DOHH2 (cell line): ENCODE data around the gene YPEL5.
A peak's percentile ranks its signal among the peaks of the same experiment; 100 is the strongest.
"Not testable (repeated sequence)": the region's sequence is repeated elsewhere in the genome, so short reads cannot be mapped to it uniquely, and the experiment has no call there.

ENCODE experiments used
- H3F3A ChIP-seq: fragments of 200-600 bp; sonication (generic), shearing (Covaris generic); 2 replicates; pipeline ENCODE4 v1.6.0; 2016; ENCODE audit warnings: antibody characterized with exemption, mild to moderate bottlenecking; ENCODE audit not compliant: control insufficient read depth, insufficient read depth
- H3K27ac ChIP-seq: fragments of 200-600 bp; sonication (generic); 2 replicates; pipeline ENCODE4 v1.5.1; 2014; ENCODE audit warnings: low read depth, mild to moderate bottlenecking, low read length, moderate library complexity
- H3K27me3 ChIP-seq: fragments of 200-600 bp; sonication (generic); 2 replicates; pipeline ENCODE4 v1.6.1; 2014; ENCODE audit warnings: mild to moderate bottlenecking, low read length, mixed read lengths; ENCODE audit not compliant: control insufficient read depth
- H3K36me3 ChIP-seq: fragments of 200-600 bp; sonication (generic); 2 replicates; pipeline ENCODE4 v1.6.1; 2014; ENCODE audit warnings: mild to moderate bottlenecking, low read length, moderate library complexity, mixed read lengths; ENCODE audit not compliant: control insufficient read depth
- H3K4me1 ChIP-seq: fragments of 200-600 bp; sonication (generic); 2 replicates; pipeline ENCODE4 v1.6.1; 2014; ENCODE audit warnings: mild to moderate bottlenecking, low read length, mixed read lengths; ENCODE audit not compliant: control insufficient read depth
- H3K4me2 ChIP-seq: fragments of 200-600 bp; sonication (generic); 2 replicates; pipeline ENCODE4 v1.6.0; 2014; ENCODE audit warnings: mild to moderate bottlenecking, low read length, moderate library complexity
- H3K4me3 ChIP-seq: fragments of 200-600 bp; sonication (generic); 2 replicates; pipeline ENCODE4 v1.5.1; 2014; ENCODE audit warnings: mild to moderate bottlenecking, low read length, mixed read lengths
- H3K79me2 ChIP-seq: fragments of 200-600 bp; sonication (generic); 2 replicates; pipeline ENCODE4 v1.6.1; 2014; ENCODE audit warnings: mild to moderate bottlenecking, low read length, mixed read lengths; ENCODE audit not compliant: control insufficient read depth
- H3K9me2 ChIP-seq: fragments of 200-600 bp; sonication (generic); replicated peaks from 2 replicates; pipeline ENCODE4 v1.6.1; 2014; ENCODE audit warnings: mild to moderate bottlenecking, low read length, mixed read lengths; ENCODE audit not compliant: control insufficient read depth
- H3K9me3 ChIP-seq: fragments of 200-600 bp; sonication (generic); 2 replicates; pipeline ENCODE4 v1.6.1; 2014; ENCODE audit warnings: antibody characterized with exemption, low read length, mixed read lengths; ENCODE audit not compliant: control insufficient read depth, insufficient read depth
- H4K20me1 ChIP-seq: fragments of 200-600 bp; sonication (generic); 2 replicates; pipeline ENCODE4 v1.6.0; 2014; ENCODE audit warnings: low read depth, mild to moderate bottlenecking, antibody characterized with exemption, low read length, moderate library complexity; ENCODE audit not compliant: control insufficient read depth, insufficient read depth
- EZH2phosphoT487 ChIP-seq: fragments of 200-600 bp; sonication (generic); IDR thresholded peaks from 2 replicates; pipeline ENCODE4 v1.6.1; 2017; ENCODE audit warnings: borderline replicate concordance, mild to moderate bottlenecking, antibody characterized with exemption, low read length, moderate library complexity, mixed read lengths
- TF ChIP-seq, protein P1 (sequence below): fragments of 200-600 bp; sonication (generic); IDR thresholded peaks from one replicate; pipeline ENCODE4 v1.5.1; 2014; ENCODE audit warnings: antibody characterized with exemption, mild to moderate bottlenecking, low read depth, low read length; ENCODE audit not compliant: poor library complexity, severe bottlenecking

YPEL5 gene

GRCh38 chr2:30146337-30147195 lies at the start of gene YPEL5:
Gene YPEL5, plus strand, starts transcription at chr2:30147007. Its CDS starts 9,645 bp downstream, at chr2:30156652.
- H3K4me3 ChIP-seq, result peak within 1 kb of the TSS; percentile 85
- no peaks in the 10 kb centered on the region for H4K20me1 ChIP-seq
- H3K79me2 ChIP-seq, result peaks cover 11% of the 10 kb centered on the region
- peak within 1 kb of the TSS; percentile 76 for H3K27ac ChIP-seq
- H3F3A ChIP-seq, result peaks cover 16% of the 10 kb centered on the region
- no peaks in the 10 kb centered on the region for H3K9me3 ChIP-seq
- H3K4me2 ChIP-seq, result peak within 1 kb of the TSS; percentile 86
- peaks cover 43% of the 10 kb centered on the region for H3K4me1 ChIP-seq
- no peak for TF ChIP-seq EZH2phosphoT487
- TF ChIP-seq, protein P1, sequence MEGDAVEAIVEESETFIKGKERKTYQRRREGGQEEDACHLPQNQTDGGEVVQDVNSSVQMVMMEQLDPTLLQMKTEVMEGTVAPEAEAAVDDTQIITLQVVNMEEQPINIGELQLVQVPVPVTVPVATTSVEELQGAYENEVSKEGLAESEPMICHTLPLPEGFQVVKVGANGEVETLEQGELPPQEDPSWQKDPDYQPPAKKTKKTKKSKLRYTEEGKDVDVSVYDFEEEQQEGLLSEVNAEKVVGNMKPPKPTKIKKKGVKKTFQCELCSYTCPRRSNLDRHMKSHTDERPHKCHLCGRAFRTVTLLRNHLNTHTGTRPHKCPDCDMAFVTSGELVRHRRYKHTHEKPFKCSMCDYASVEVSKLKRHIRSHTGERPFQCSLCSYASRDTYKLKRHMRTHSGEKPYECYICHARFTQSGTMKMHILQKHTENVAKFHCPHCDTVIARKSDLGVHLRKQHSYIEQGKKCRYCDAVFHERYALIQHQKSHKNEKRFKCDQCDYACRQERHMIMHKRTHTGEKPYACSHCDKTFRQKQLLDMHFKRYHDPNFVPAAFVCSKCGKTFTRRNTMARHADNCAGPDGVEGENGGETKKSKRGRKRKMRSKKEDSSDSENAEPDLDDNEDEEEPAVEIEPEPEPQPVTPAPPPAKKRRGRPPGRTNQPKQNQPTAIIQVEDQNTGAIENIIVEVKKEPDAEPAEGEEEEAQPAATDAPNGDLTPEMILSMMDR, result no peak
- no peaks in the 10 kb centered on the region for H3K9me2 ChIP-seq
- H3K36me3 ChIP-seq, result peaks cover 10% of the 10 kb centered on the region
- H3K27me3 ChIP-seq, result no peaks in the 10 kb centered on the region

DNA sequence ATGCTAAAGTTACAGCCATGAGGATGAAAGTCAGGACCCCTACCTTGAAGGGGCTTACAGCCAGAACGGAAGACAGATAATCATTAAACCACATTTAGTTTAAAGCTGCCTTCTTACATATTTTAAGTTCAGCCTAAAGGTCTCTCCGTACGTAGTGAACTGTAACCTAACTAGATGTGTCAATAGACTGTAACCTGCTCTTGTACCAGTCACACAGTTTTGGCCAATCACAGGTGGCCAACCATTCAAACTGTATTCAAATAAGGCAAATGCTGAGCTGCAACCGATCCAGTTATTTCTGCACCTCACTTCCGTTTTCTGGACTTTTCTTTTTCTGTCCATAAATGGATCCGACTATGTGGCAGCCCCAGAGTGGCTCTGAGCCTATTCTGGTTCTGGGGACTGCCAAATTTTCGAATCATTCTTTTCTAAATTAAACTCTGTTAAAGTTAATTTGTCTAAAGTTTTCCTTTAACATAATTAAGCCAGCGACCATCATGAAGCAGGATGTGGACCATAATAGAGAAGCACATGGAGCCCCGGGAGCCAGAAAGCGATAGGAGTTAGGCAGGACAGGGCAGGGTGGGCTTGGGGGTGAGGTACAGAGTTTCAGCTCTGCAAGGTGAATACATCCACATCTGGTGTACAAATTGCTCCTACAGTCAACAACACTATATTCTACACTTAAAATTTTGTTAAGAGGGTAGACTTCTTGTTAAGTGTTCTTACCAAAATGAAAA lies 48.4 kb upstream of the YPEL5 start:
- no peaks in the 10 kb centered on the region for H3F3A ChIP-seq
- no peaks in the 10 kb centered on the region for H3K79me2 ChIP-seq
- H3K9me3 ChIP-seq, result no peaks in the 10 kb centered on the region
- H3K4me1 ChIP-seq, result peaks cover 14% of the 10 kb centered on the region
- TF ChIP-seq EZH2phosphoT487, result no peak
- TF ChIP-seq, protein P1, result no peak
- peaks cover 4% of the 10 kb centered on the region for H3K27me3 ChIP-seq
- H4K20me1 ChIP-seq, result no peaks in the 10 kb centered on the region
- no peaks in the 10 kb centered on the region for H3K36me3 ChIP-seq
- H3K27ac ChIP-seq, result no peak overlapping the region
- no peaks in the 10 kb centered on the region for H3K9me2 ChIP-seq
- peak overlapping the region; percentile 17 for H3K4me3 ChIP-seq
- H3K4me2 ChIP-seq, result peak overlapping the region; percentile 39

DNA sequence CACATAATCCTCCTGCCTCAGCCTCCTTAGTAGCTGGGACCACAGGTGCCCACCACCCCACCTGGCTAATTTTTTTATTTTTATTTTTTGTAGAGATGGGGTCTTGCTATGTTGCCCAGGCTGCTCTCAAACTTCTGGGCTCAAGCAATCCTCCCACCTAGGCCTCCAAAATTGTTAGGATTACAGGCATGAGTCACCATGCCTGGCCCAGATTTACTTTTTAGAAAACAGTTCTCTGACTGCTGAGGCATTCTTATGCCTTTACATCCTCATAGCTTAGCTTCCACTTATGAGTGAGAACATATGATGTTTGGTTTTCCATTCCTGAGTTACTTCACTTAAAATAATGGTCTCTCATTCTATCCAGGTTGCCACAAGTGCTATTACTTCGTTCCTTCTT lies 47.4 kb upstream of the YPEL5 start:
- not testable (repeated sequence) for H3K27me3 ChIP-seq, H3K9me2 ChIP-seq, H3K36me3 ChIP-seq, H3K9me3 ChIP-seq, H3F3A ChIP-seq, H4K20me1 ChIP-seq, H3K4me2 ChIP-seq, H3K27ac ChIP-seq, H3K79me2 ChIP-seq, H3K4me3 ChIP-seq
- peaks cover 14% of the 10 kb centered on the region for H3K4me1 ChIP-seq

GRCh38 chr2:30100691-30101090 lies 46.1 kb upstream of the YPEL5 start:
- H3K4me2 ChIP-seq, H4K20me1 ChIP-seq, H3F3A ChIP-seq, H3K9me2 ChIP-seq, H3K36me3 ChIP-seq, H3K9me3 ChIP-seq, H3K79me2 ChIP-seq, H3K27ac ChIP-seq, H3K27me3 ChIP-seq, H3K4me3 ChIP-seq: not testable (repeated sequence)
- peaks cover 14% of the 10 kb centered on the region for H3K4me1 ChIP-seq
